Activated naive CD4-positive, alpha-beta T cell treated with anti-CD3 and anti-CD28 coated beads, Interleukin-2, amount 10 ng/mL, durations not matched to agents 7 days and 5 days (primary cell): ENCODE data around the gene SPOCK2.
"Not testable (repeated sequence)": the region's sequence is repeated elsewhere in the genome, so short reads cannot be mapped to it uniquely, and the experiment has no call there.

Experiments used
- CTCF ChIA-PET: fragments of 350-600 bp; sonication (Branson Sonifier 250); formaldehyde crosslinking; loops from one replicate; lab custom pipeline; 2021; ENCODE audit warnings: antibody characterized with exemption; lab: Charles Lee
- DNase-seq: peaks from one replicate; pipeline ENCODE4 v3.0.0-alpha.2; 2020
- H3K27ac Mint-ChIP-seq: one replicate; pipeline ENCODE4 v1.8.0; 2021; ENCODE audit warnings: mild to moderate bottlenecking, moderate library complexity, mixed read lengths
- H3K27me3 Mint-ChIP-seq: one replicate; pipeline ENCODE4 v1.8.0; 2021; ENCODE audit warnings: mild to moderate bottlenecking, mixed read lengths
- H3K36me3 Mint-ChIP-seq: one replicate; pipeline ENCODE4 v1.8.0; 2021; ENCODE audit warnings: mixed read lengths
- H3K4me1 Mint-ChIP-seq: one replicate; pipeline ENCODE4 v1.8.0; 2021; ENCODE audit warnings: mixed read lengths
- H3K4me3 Mint-ChIP-seq: one replicate; pipeline ENCODE4 v1.8.0; 2021; ENCODE audit warnings: mild to moderate bottlenecking, moderate library complexity, mixed read lengths
- H3K9me3 Mint-ChIP-seq: one replicate; pipeline ENCODE4 v1.8.0; 2021; ENCODE audit warnings: mixed read lengths

Gene SPOCK2

GRCh38 chr10:72087969-72088888 lies at the start of gene SPOCK2:
Gene SPOCK2 (minus strand): TSS chr10:72088551. CDS start chr10:72088328, 223 bp downstream.
- Mint-ChIP-seq H3K4me1 (peaks cover 53% of the 10 kb centered on the region), H3K27me3 (no peaks in the 10 kb centered on the region), H3K4me3 (peak within 1 kb of the TSS; percentile 98), H3K27ac (peak within 1 kb of the TSS; percentile 99), H3K9me3 (no peaks in the 10 kb centered on the region), H3K36me3 (peaks cover 47% of the 10 kb centered on the region)
- CTCF ChIA-PET = interaction anchor here (1.3 to 3.3 kb wide), 4 partner anchors 38 to 253 kb away, joined by 3 to 15 read pairs (median 4); no protein-coding TSS in a partner anchor
- DNase-seq = peak; percentile 83

DNA sequence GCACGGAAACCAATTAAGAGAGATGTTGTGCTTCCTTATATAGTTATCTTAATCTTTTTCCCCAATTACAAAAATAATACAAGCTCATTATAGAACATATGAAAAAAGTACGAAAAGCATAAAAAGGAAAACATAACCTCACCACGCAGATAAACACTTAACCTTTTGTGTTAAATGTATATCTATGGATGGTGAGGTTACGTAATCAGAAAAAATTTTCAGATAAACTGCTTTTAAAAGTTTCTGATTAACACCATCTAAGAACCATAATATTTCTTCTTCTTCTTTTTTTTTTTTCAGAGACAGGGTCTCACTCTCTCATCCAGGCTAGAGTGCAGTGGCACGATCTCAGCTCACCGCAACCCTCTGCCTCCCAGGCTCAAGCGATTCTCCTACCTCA lies 49.2 kb upstream of the SPOCK2 start:
- no peak for DNase-seq
- peaks cover 29% of the 10 kb centered on the region for H3K36me3 Mint-ChIP-seq
- H3K9me3 Mint-ChIP-seq = peaks cover 7% of the 10 kb centered on the region
- CTCF ChIA-PET = interaction anchor here (0.7 to 1.2 kb wide), 4 partner anchors 12 to 241 kb away, joined by 3 to 4 read pairs (median 4); no protein-coding TSS in a partner anchor
- H3K4me3 Mint-ChIP-seq = no peak overlapping the region
- H3K27ac Mint-ChIP-seq = no peak overlapping the region
- peaks cover 37% of the 10 kb centered on the region for H3K4me1 Mint-ChIP-seq
- H3K27me3 Mint-ChIP-seq = no peaks in the 10 kb centered on the region

GRCh38 chr10:72136225-72136624 lies 47.9 kb upstream of the SPOCK2 start:
- Mint-ChIP-seq H3K4me1 (peaks cover 46% of the 10 kb centered on the region), H3K36me3 (peaks cover 32% of the 10 kb centered on the region)
- not testable (repeated sequence) for H3K9me3 Mint-ChIP-seq, H3K27me3 Mint-ChIP-seq, H3K4me3 Mint-ChIP-seq, DNase-seq, H3K27ac Mint-ChIP-seq
- CTCF ChIA-PET = interaction anchor here (1.2 to 2.1 kb wide), 2 partner anchors 10 to 86 kb away, joined by 4 to 8 read pairs; no protein-coding TSS in a partner anchor

- H3K4me3 Mint-ChIP-seq = peak overlapping the region; percentile 4
- H3K27ac Mint-ChIP-seq = peak overlapping the region; percentile 65
- CTCF ChIA-PET = interaction anchor here (0.6 to 2.1 kb wide), 2 partner anchors 9 to 88 kb away, joined by 3 to 8 read pairs; no protein-coding TSS in a partner anchor
- no peak for DNase-seq
- peaks cover 46% of the 10 kb centered on the region for H3K4me1 Mint-ChIP-seq
- no peaks in the 10 kb centered on the region for H3K27me3 Mint-ChIP-seq
- peaks cover 7% of the 10 kb centered on the region for H3K9me3 Mint-ChIP-seq
- H3K36me3 Mint-ChIP-seq = peaks cover 32% of the 10 kb centered on the region
These were observed 46.7 kb upstream of the SPOCK2 start for GRCh38 chr10:72134785-72135767.

GRCh38 chr10:72133517-72133916 lies 45.2 kb upstream of the SPOCK2 start:
- Mint-ChIP-seq H3K36me3 (peaks cover 40% of the 10 kb centered on the region), H3K27ac (peak overlapping the region; percentile 1), H3K9me3 (peaks cover 7% of the 10 kb centered on the region), H3K4me3 (no peak overlapping the region), H3K4me1 (peaks cover 48% of the 10 kb centered on the region), H3K27me3 (no peaks in the 10 kb centered on the region)
- CTCF ChIA-PET = interaction anchor here (1.3 to 4.6 kb wide), 6 partner anchors 88 to 204 kb away, joined by 4 to 38 read pairs (median 9); no protein-coding TSS in a partner anchor
- no peak for DNase-seq

- Mint-ChIP-seq H3K27ac (no peak overlapping the region), H3K27me3 (no peaks in the 10 kb centered on the region), H3K36me3 (peaks cover 41% of the 10 kb centered on the region), H3K4me3 (no peak overlapping the region), H3K4me1 (peaks cover 46% of the 10 kb centered on the region), H3K9me3 (peaks cover 7% of the 10 kb centered on the region)
- CTCF ChIA-PET = interaction anchor here (1.2 to 4.6 kb wide), 10 partner anchors 84 to 209 kb away, joined by 4 to 38 read pairs (median 8); no protein-coding TSS in a partner anchor
- DNase-seq = no peak
These were observed 44.5 kb upstream of the SPOCK2 start for GRCh38 chr10:72132854-72133253.

DNA sequence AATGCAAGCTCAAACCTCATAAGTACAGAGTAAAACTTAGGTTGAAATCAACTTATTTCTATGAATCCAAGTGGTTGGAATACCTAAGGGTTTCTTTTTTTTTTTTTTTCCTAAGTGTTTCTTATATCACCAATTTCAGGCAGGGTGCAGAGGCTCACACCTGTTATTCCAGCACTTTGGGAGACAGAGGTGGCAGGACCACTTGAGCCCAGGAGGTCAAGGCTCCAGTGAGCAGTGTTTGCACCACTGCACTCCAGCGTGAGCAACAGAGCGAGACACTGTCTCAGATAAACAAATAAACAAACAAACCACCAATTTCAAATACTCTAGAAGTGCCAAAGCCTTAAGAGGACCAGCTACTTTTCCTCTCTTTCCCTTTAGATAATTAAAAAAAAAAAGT lies 39.2 kb upstream of the SPOCK2 start:
- H3K9me3 Mint-ChIP-seq = no peaks in the 10 kb centered on the region
- H3K36me3 Mint-ChIP-seq = peaks cover 18% of the 10 kb centered on the region
- peaks cover 30% of the 10 kb centered on the region for H3K4me1 Mint-ChIP-seq
- DNase-seq = no peak
- CTCF ChIA-PET = interaction anchor here (0.6 to 6.3 kb wide), 13 partner anchors 11 to 215 kb away, joined by 3 to 90 read pairs (median 9); partner anchors contain the start of genes ANAPC16, ASCC1 and SPOCK2
- H3K4me3 Mint-ChIP-seq = no peak overlapping the region
- H3K27me3 Mint-ChIP-seq = no peaks in the 10 kb centered on the region
- H3K27ac Mint-ChIP-seq = no peak overlapping the region

GRCh38 chr10:72126872-72127232 lies 38.5 kb upstream of the SPOCK2 start:
- peaks cover 32% of the 10 kb centered on the region for H3K4me1 Mint-ChIP-seq
- H3K4me3 Mint-ChIP-seq = no peak overlapping the region
- CTCF ChIA-PET = interaction anchor here (1.0 to 6.3 kb wide), 22 partner anchors 9 to 225 kb away, joined by 3 to 90 read pairs (median 7); partner anchors contain the start of genes ANAPC16, ASCC1 and SPOCK2
- no peaks in the 10 kb centered on the region for H3K27me3 Mint-ChIP-seq
- no peak for DNase-seq
- no peak overlapping the region for H3K27ac Mint-ChIP-seq
- peaks cover 19% of the 10 kb centered on the region for H3K36me3 Mint-ChIP-seq
- H3K9me3 Mint-ChIP-seq = no peaks in the 10 kb centered on the region

GRCh38 chr10:72126184-72126871 lies 38.0 kb upstream of the SPOCK2 start:
- peaks cover 34% of the 10 kb centered on the region for H3K4me1 Mint-ChIP-seq
- CTCF ChIA-PET = interaction anchor here (0.6 to 6.3 kb wide), 29 partner anchors 10 to 225 kb away, joined by 3 to 90 read pairs (median 4); partner anchors contain the start of genes ANAPC16, ASCC1 and SPOCK2
- H3K27ac Mint-ChIP-seq = no peak overlapping the region

DNA sequence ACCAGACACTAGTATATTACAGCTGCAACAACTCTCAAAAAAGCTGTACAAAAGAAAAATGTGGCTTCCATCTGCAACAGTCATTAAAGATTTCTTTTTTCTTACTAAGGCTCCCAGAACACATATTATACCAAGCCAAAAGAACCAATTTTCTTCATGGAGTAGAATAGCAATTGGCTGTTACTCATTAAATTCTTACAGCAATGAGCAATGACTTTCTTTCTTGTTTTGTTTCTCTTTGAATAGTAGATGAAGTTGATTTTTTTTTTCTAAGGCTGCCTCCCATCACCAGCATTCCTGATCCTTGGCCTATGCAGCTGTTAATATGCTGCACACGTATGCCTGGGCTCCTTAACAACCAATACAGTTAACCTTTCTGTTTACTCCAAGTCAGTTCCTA lies 36.6 kb upstream of the SPOCK2 start:
- H3K4me3 Mint-ChIP-seq = no peak overlapping the region
- peaks cover 36% of the 10 kb centered on the region for H3K4me1 Mint-ChIP-seq
- H3K36me3 Mint-ChIP-seq = peaks cover 21% of the 10 kb centered on the region
- H3K9me3 Mint-ChIP-seq = no peaks in the 10 kb centered on the region
- no peak for DNase-seq
- no peak overlapping the region for H3K27ac Mint-ChIP-seq
- CTCF ChIA-PET = interaction anchor here (0.7 to 6.3 kb wide), 14 partner anchors 9 to 218 kb away, joined by 3 to 90 read pairs (median 8); partner anchors contain the start of gene SPOCK2
- no peaks in the 10 kb centered on the region for H3K27me3 Mint-ChIP-seq

More at GRCh38 chr10:72126184-72126871, 38.0 kb upstream of the SPOCK2 start:
- H3K4me3 Mint-ChIP-seq = no peak overlapping the region
- no peaks in the 10 kb centered on the region for H3K9me3 Mint-ChIP-seq
- no peak for DNase-seq
- H3K27me3 Mint-ChIP-seq = no peaks in the 10 kb centered on the region
- H3K36me3 Mint-ChIP-seq = peaks cover 23% of the 10 kb centered on the region

- Mint-ChIP-seq H3K4me1 (peaks cover 34% of the 10 kb centered on the region), H3K27me3 (no peaks in the 10 kb centered on the region), H3K36me3 (peaks cover 24% of the 10 kb centered on the region), H3K4me3 (no peak overlapping the region), H3K9me3 (no peaks in the 10 kb centered on the region), H3K27ac (no peak overlapping the region)
- CTCF ChIA-PET = interaction anchor here (0.9 to 6.3 kb wide), 6 partner anchors 8 to 219 kb away, joined by 3 to 90 read pairs (median 14); no protein-coding TSS in a partner anchor
- no peak for DNase-seq
These were observed 36.0 kb upstream of the SPOCK2 start for GRCh38 chr10:72124381-72124780.

DNA sequence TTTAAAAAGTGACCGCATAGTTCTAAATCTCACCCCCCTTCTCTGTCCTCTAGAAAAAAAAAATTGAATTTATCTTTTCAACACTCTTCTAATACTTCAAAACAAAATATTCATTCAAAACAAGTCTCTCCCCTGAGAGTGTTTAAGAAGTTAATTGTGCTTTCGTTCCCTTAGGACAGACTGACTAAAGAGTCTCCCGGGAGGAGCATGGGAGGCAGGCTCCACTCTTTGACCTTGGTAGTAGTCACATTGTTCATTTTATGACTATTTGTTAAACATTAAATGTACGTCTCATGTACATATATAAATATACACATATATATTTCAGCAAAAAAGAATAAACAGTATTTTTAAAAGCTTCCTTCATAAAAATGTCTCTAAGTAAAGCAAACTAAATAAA lies 35.3 kb upstream of the SPOCK2 start:
- no peak overlapping the region for H3K27ac Mint-ChIP-seq
- peaks cover 34% of the 10 kb centered on the region for H3K4me1 Mint-ChIP-seq
- H3K36me3 Mint-ChIP-seq = peaks cover 24% of the 10 kb centered on the region
- H3K27me3 Mint-ChIP-seq = no peaks in the 10 kb centered on the region
- no peak overlapping the region for H3K4me3 Mint-ChIP-seq
- H3K9me3 Mint-ChIP-seq = no peaks in the 10 kb centered on the region
- DNase-seq = no peak
- CTCF ChIA-PET = interaction anchor here (1.2 to 6.3 kb wide), 4 partner anchors 15 to 220 kb away, joined by 3 to 90 read pairs (median 24); no protein-coding TSS in a partner anchor
